Upper lobe of left lung (tissue), 6 donors: Measurements from ENCODE around the gene ELF4. TPM values are rescaled to one million over a fixed set of nuclear protein-coding genes. Genes with fewer than 3 reads are reported as not detected.

Experiments
- ATAC-seq, 2 donors: fragments of 200-7000 bp; cut with Tn5 transposase; one replicate each; pipeline ENCODE4 v1.9.1; 2022; ENCODE audit warnings: mild to moderate bottlenecking in 2 of 2, moderate library complexity in 2 of 2; ENCODE audit not compliant: low FRiP score in 2 of 2
- DNase-seq, 2 donors: peaks; one replicate each; pipeline ENCODE4 v3.0.0-alpha.2; 2019 to 2020
- H3K27ac ChIP-seq, 4 donors: fragments of 200-600 bp; sonication (generic); one replicate each; pipeline ENCODE4 v1.5.1; 2016 to 2019
- H3K27me3 ChIP-seq, 4 donors: fragments of 200-600 bp; sonication (generic); one replicate each; pipeline ENCODE4 v1.5.1; 2017 to 2019
- H3K36me3 ChIP-seq, 4 donors: fragments of 200-600 bp; sonication (generic); one replicate each; pipeline ENCODE4 v1.5.1; 2016 to 2019
- H3K4me1 ChIP-seq, 4 donors: fragments of 200-600 bp; sonication (generic); one replicate each; pipeline ENCODE4 v1.5.1; 2018 to 2019
- H3K4me3 ChIP-seq, 4 donors: fragments of 200-600 bp; sonication (generic); one replicate each; pipeline ENCODE4 v1.5.1; 2017 to 2019; ENCODE audit warnings: mild to moderate bottlenecking in 2 of 4, moderate library complexity in 1 of 4
- H3K9me3 ChIP-seq, 4 donors: fragments of 200-600 bp; sonication (generic); one replicate each; pipeline ENCODE4 v1.5.1; 2018 to 2019
- EP300 ChIP-seq, 4 donors: sonication (generic); formaldehyde crosslinking; IDR thresholded peaks; one replicate each; pipeline ENCODE4 v1.5.1; 2017; ENCODE audit warnings: antibody characterized with exemption in 4 of 4, control low read depth in 2 of 4
- POLR2A ChIP-seq, 4 donors: fragments of 450-650 bp; IDR thresholded peaks; one replicate each; pipeline ENCODE4 v1.5.1; 2016 to 2017; ENCODE audit warnings: antibody characterized with exemption in 4 of 4, mild to moderate bottlenecking in 2 of 4
- POLR2AphosphoS5 ChIP-seq, 2 donors: sonication (generic); formaldehyde crosslinking; IDR thresholded peaks; one replicate each; pipeline ENCODE4 v1.5.1; 2017; ENCODE audit warnings: antibody characterized with exemption in 2 of 2
- WGBS, 2 donors: methylation state at CpG; one replicate each; pipeline ENCODE4 v1.1.5; 2017 to 2018; 5-methylcytosine and 5-hydroxymethylcytosine counted together
- total RNA-seq, 6 donors: library from RNA; depleted of rRNA in 4 of 6; stranded (reverse); fragments of >200 nt in 4 of 6; gene quantifications; one replicate each; pipeline versions ENCODE4 v1.1.0 to v1.2.1, GENCODE V29; 2016 to 2021
- TF ChIP-seq, protein P1 (sequence below), 6 experiments: fragments of 450-650 bp in 4 of 6; fragments of 200-600 bp in 2 of 6; sonication (generic) in 2 of 6; IDR thresholded peaks; one replicate each; pipeline ENCODE4 v1.5.1; 2016 to 2019; ENCODE audit warnings: antibody characterized with exemption in 6 of 6
- donor health status: DM: no; HTN: no; CAD: no; lungs with moderate emphysema.
- donor health status: DM: no; HTN: yes; CAD: no; lungs with severe emphysema.

Gene ELF4
- total RNA-seq, 6 donors from 2014 or later = 13.6 to 31.0 (median 21.9) TPM

DNA sequence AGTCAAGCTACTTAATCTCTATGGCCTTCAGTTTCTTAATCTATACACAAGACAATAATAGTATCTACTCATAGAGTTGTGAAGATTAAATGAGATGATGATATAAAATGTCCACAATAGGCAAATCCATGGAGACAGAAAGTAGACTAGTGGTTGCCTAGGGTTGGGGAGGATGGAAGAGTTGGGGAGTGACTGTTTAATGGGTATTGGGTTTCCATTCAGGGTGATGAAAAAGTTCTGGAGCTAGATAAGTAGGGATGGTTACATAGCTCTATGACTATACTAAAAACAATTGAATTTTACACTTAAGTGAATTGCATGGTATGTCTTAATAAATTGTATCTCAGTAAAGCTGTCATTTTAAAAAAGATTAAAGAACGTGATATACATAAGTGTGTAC lies 92.2 kb downstream of the ELF4 start:
- 85 to 89% methylated on average over 1 of the region's 1 CpG for WGBS, 2 donors
- no peak for DNase-seq
- Histone ChIP-seq H3K27me3 (no peaks in the 10 kb centered on the region), H3K4me1 (no peaks in the 10 kb centered on the region), H3K4me3 (no peak overlapping the region), H3K27ac (no peak overlapping the region), H3K36me3 (peaks cover 0 to 42% (median 19%) of the 10 kb centered on the region in 4 donors), H3K9me3 (no peaks in the 10 kb centered on the region)
- no peak for TF ChIP-seq POLR2A (IDR thresholded peaks at IDR 0.05)
- TF ChIP-seq, protein P1, sequence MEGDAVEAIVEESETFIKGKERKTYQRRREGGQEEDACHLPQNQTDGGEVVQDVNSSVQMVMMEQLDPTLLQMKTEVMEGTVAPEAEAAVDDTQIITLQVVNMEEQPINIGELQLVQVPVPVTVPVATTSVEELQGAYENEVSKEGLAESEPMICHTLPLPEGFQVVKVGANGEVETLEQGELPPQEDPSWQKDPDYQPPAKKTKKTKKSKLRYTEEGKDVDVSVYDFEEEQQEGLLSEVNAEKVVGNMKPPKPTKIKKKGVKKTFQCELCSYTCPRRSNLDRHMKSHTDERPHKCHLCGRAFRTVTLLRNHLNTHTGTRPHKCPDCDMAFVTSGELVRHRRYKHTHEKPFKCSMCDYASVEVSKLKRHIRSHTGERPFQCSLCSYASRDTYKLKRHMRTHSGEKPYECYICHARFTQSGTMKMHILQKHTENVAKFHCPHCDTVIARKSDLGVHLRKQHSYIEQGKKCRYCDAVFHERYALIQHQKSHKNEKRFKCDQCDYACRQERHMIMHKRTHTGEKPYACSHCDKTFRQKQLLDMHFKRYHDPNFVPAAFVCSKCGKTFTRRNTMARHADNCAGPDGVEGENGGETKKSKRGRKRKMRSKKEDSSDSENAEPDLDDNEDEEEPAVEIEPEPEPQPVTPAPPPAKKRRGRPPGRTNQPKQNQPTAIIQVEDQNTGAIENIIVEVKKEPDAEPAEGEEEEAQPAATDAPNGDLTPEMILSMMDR (IDR thresholded peaks at IDR 0.05) = no peak
- TF ChIP-seq EP300 (IDR thresholded peaks at IDR 0.05) = no peak
- no peak for TF ChIP-seq POLR2AphosphoS5 (IDR thresholded peaks at IDR 0.05)
- ATAC-seq = no peak

DNA sequence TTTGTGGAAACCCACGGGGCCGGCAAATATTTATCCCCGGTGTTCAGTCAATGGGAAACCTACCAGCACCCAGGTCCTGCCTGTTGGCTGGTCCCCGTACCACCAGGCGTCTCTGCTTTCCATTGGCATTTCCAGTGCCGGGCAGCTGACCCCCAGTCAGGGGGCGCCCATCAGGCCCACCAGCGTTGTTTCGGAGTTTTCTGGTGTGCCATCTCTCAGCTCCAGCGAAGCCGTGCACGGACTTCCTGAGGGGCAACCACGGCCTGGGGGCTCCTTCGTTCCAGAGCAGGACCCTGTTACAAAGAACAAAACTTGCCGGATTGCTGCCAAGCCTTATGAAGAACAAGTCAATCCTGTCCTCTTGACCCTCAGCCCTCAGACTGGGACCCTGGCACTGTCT lies 95.1 kb downstream of the ELF4 start:
- Histone ChIP-seq H3K4me1 (no peaks in the 10 kb centered on the region), H3K4me3 (no peak overlapping the region), H3K9me3 (no peaks in the 10 kb centered on the region), H3K36me3 (peaks cover 0 to 36% (median 16%) of the 10 kb centered on the region in 4 donors), H3K27ac (no peak overlapping the region), H3K27me3 (no peaks in the 10 kb centered on the region)
- ATAC-seq (no peak), DNase-seq (no peak)
- WGBS, 2 donors = 91 to 97% methylated on average over 6 to 12 of the region's 15 CpGs
- TF ChIP-seq, protein P1 (IDR thresholded peaks at IDR 0.05) = no peak
- no peak for TF ChIP-seq POLR2A (IDR thresholded peaks at IDR 0.05)
- no peak for TF ChIP-seq EP300 (IDR thresholded peaks at IDR 0.05)
- no peak for TF ChIP-seq POLR2AphosphoS5 (IDR thresholded peaks at IDR 0.05)

Other genes with a start within 250 kb of the ELF4 start
- 10 to 100 TPM in 5 of 6 donors, 1 to 10 TPM in 1; 9.5 to 17.7 (median 15.5) TPM for gene UTP14A, start 204.3 kb downstream of the ELF4 start, total RNA-seq
- 10 to 100 TPM in 4 of 6 donors, 1 to 10 TPM in 2; 3.2 to 21.4 (median 11.2) TPM for gene BCORL1, start 127.9 kb downstream of the ELF4 start, total RNA-seq
- 10 to 100 TPM; 14.1 to 29.5 (median 21.9) TPM for gene AIFM1, start 55.3 kb upstream of the ELF4 start, total RNA-seq
- 1 to 10 TPM in 1 of 6 donors, under 1 TPM in 3, not detected in 2; 0.29 to 1.1 (median 0.75) TPM for gene RAB33A, start 61.5 kb upstream of the ELF4 start, total RNA-seq
- 1 to 10 TPM; 2.8 to 3.8 (median 3.4) TPM for gene ZNF280C, start 158.4 kb upstream of the ELF4 start, total RNA-seq
- 10 to 100 TPM in 1 of 6 donors, 1 to 10 TPM in 5; 7.6 to 16.1 (median 8.3) TPM for gene SLC25A14, start 229.4 kb upstream of the ELF4 start, total RNA-seq